GM13977 (cell line): ENCODE data around the gene CD63.

Experiments used
- DNase-seq: peaks from one replicate; pipeline ENCODE4 v3.0.0; 2012; ENCODE audit warnings: low spot score
- CTCF ChIP-seq: IDR thresholded peaks from 2 replicates; pipeline ENCODE4 v1.5.1; 2012; ENCODE audit warnings: mild to moderate bottlenecking, control low read depth; ENCODE audit not compliant: insufficient read depth; ENCODE audit errors: extremely low read depth, missing control alignments
- in situ Hi-C: fragments of 300-500 bp; cut with MboI; formaldehyde crosslinking; loops from one replicate; pipeline ENCODE4 v1.12.0; 2022; ENCODE audit warnings: low sequenced_read_pairs, low pct_unique_long_range_greater_than_20kb, mixed read lengths, inconsistent platforms; ENCODE audit not compliant: unreplicated experiment

Gene CD63

GRCh38 chr12:55681142-55682077, 47.4 kb downstream of the CD63 start:
- DNase-seq, result no peak
- in situ Hi-C loops, result no loop called here
- TF ChIP-seq CTCF, result peak; percentile 23

- in situ Hi-C loops, result no loop called here
- no peak for DNase-seq
- no peak for TF ChIP-seq CTCF
These were observed 49.1 kb downstream of the CD63 start for GRCh38 chr12:55679691-55680090.

GRCh38 chr12:55676707-55677106, 52.1 kb downstream of the CD63 start:
- in situ Hi-C loops, result no loop called here
- DNase-seq, result no peak

GRCh38 chr12:55675666-55676065, 53.1 kb downstream of the CD63 start:
- in situ Hi-C loops, result no loop called here
- no peak for DNase-seq
- TF ChIP-seq CTCF, result no peak

More at GRCh38 chr12:55676707-55677106, 52.1 kb downstream of the CD63 start:
- no peak for TF ChIP-seq CTCF
